ENCODE data around the gene ISCU. TPM values are rescaled to one million over a fixed set of nuclear protein-coding genes. Genes with fewer than 3 reads are reported as not detected.

The ISCU gene
- total and polyA plus RNA-seq, 8 donors: 83.3 to 256 (median 165) TPM

DNA sequence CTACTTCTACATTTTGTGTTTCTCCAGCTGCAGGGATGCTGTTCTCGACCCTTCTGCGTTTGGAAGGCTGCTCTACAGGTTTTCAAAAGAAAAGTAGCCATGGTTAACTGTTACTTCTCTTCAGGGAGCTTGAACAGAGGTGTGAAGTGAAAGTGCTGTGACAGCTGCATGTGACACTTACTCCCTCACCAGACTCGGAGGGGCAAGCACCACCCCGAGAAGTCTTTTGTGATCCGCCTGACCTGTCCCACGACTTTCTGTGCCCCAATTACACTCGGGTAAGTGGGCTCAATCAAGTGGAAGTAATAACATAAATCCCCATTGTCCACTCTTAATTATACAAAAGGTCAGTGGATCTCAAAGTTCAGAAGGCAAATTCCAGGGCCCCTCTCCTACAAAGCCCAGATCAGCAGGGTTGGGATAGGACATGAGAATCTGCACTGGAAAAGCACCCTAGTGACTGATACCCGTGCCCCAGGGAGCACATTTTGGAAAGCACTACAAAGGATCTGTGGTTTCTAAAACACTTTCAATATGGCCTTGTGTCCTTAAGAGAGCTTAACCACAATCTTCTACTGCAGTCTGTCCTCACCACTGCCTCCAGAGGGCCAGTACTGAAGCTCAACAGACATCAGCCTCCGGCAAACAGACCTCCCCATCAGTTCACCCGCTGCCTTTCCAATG, 35.8 kb upstream of the ISCU start:
- 71 to 83% (median 81%) methylated on average over 9 to 10 of the region's 10 CpGs for WGBS, 5 donors

DNA sequence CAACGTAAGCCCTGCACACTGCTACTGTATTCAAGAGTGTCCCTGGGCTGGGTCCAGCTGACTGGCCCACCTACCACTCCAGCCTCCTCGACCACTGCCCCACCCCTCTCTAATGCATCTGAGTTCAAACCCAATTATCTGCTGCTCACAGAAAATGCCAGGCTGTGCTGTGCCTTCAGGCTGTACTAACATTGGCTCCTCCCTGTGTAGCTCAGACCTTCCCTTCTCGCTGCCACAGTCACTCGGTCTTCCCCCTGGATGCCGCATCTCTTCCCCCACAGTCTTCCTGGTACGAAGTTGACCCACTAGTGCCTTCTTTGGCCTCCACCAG, 35.3 kb upstream of the ISCU start:
- Histone ChIP-seq H3K4me3 (no peak overlapping the region), H3K36me3 (peaks cover 92 to 100% (median 100%) of the 10 kb centered on the region in 4 donors), H3K9me3 (no peaks in the 10 kb centered on the region), H3K27ac (no peak overlapping the region), H3K27me3 (no peaks in the 10 kb centered on the region), H3K4me1 (peaks cover 0 to 6% (median 0%) of the 10 kb centered on the region in 4 donors)
- TF ChIP-seq POLR2A (IDR thresholded peaks at IDR 0.05): no peak
- no peak for TF ChIP-seq EP300 (IDR thresholded peaks at IDR 0.05)
- no peak for TF ChIP-seq POLR2AphosphoS5 (IDR thresholded peaks at IDR 0.05)
- no peak for TF ChIP-seq CTCF (IDR thresholded peaks at IDR 0.05)
- no peak for DNase-seq
- intact Hi-C loops (cut with DNase I; ENCODE audit: low total_unique reads): no loop called here
- WGBS, 5 donors: 87 to 93% (median 89%) methylated on average over 6 of the region's 6 CpGs

More for the DNA sequence above, 35.8 kb upstream of the ISCU start:
- Histone ChIP-seq H3K9me3 (no peaks in the 10 kb centered on the region), H3K4me1 (peaks cover 0 to 6% (median 0%) of the 10 kb centered on the region in 4 donors), H3K4me3 (no peak overlapping the region), H3K27me3 (no peaks in the 10 kb centered on the region), H3K27ac (no peak overlapping the region), H3K36me3 (peaks cover 92 to 100% (median 100%) of the 10 kb centered on the region in 4 donors)
- no peak for TF ChIP-seq EP300 (IDR thresholded peaks at IDR 0.05)
- TF ChIP-seq POLR2A (IDR thresholded peaks at IDR 0.05): no peak
- TF ChIP-seq POLR2AphosphoS5 (IDR thresholded peaks at IDR 0.05): no peak
- TF ChIP-seq CTCF (IDR thresholded peaks at IDR 0.05): no peak
- no peak for DNase-seq
- intact Hi-C loops (cut with DNase I; ENCODE audit: low total_unique reads): no loop called here

- DNase-seq: no peak
Observed at GRCh38 chr12:108530161-108530560, 32.2 kb upstream of the ISCU start.

More at GRCh38 chr12:108530161-108530560, 32.2 kb upstream of the ISCU start:
- Histone ChIP-seq H3K27ac (no peak overlapping the region), H3K36me3 (peaks cover 77 to 100% (median 99%) of the 10 kb centered on the region in 4 donors), H3K4me3 (no peak overlapping the region), H3K4me1 (no peaks in the 10 kb centered on the region), H3K27me3 (no peaks in the 10 kb centered on the region), H3K9me3 (no peaks in the 10 kb centered on the region)
- 92 to 97% (median 95%) methylated on average over 9 of the region's 9 CpGs for WGBS, 5 donors
- TF ChIP-seq CTCF (IDR thresholded peaks at IDR 0.05) (no peak), EP300 (IDR thresholded peaks at IDR 0.05) (no peak), POLR2AphosphoS5 (IDR thresholded peaks at IDR 0.05) (no peak), POLR2A (IDR thresholded peaks at IDR 0.05) (no peak)
- intact Hi-C loops (cut with DNase I; ENCODE audit: low total_unique reads): no loop called here

All from stomach (tissue), 9 donors.